Panc1 (cell line): ENCODE results near the gene EMC8. TPM values are rescaled to one million over a fixed set of nuclear protein-coding genes. Genes with fewer than 3 reads are reported as not detected.

Experiments
- ATAC-seq: fragments of 200-7000 bp; cut with Tn5 transposase; 2 replicates; pipeline ENCODE4 v1.9.1; 2020; ENCODE audit warnings: mild to moderate bottlenecking, moderate library complexity
- BruUV-seq: library from RNA; stranded (reverse); fragments of 400-500 nt; replicated peaks from 2 replicates; lab custom pipeline; 2021; lab: Mats Ljungman, UMichigan
- CTCF ChIA-PET: fragments of 300-600 bp; sonication (Branson Sonifier 250); formaldehyde crosslinking; loops from one replicate; lab custom pipeline; 2022; ENCODE audit warnings: antibody characterized with exemption; lab: Charles Lee
- POLR2A ChIA-PET: fragments of 300-600 bp; sonication (Branson Sonifier 250); formaldehyde crosslinking; loops from one replicate; lab custom pipeline; 2022; ENCODE audit warnings: antibody characterized with exemption; lab: Charles Lee
- DNase-seq: peaks from one replicate; pipeline ENCODE4 v3.0.0-alpha.2; 2010; ENCODE audit warnings: low read depth, low spot score
- H3K27ac ChIP-seq: 2 replicates; pipeline ENCODE4 v1.5.1; 2011; ENCODE audit warnings: mild to moderate bottlenecking, low read length, inconsistent platforms
- H3K27me3 ChIP-seq: fragments of 200-500 bp; sonication (Bioruptor generic); 2 replicates; pipeline ENCODE4 v1.6.0; 2014; ENCODE audit warnings: low read length, inconsistent platforms; ENCODE audit not compliant: control insufficient read depth, insufficient read depth
- H3K36me3 ChIP-seq: fragments of 200-500 bp; sonication (Bioruptor generic); 2 replicates; pipeline ENCODE4 v1.5.1; 2014; ENCODE audit warnings: inconsistent platforms, mild to moderate bottlenecking, low read length, moderate library complexity; ENCODE audit not compliant: control insufficient read depth, insufficient read depth
- H3K4me1 ChIP-seq: 2 replicates; pipeline ENCODE4 v1.5.1; 2011; ENCODE audit warnings: inconsistent platforms, mild to moderate bottlenecking, low read length, moderate library complexity; ENCODE audit not compliant: control insufficient read depth, insufficient read depth
- H3K4me3 ChIP-seq, 2 experiments: 2 replicates each; pipeline ENCODE4 v1.5.1; 2011 to 2012; ENCODE audit warnings: low read depth in 2 of 2, low read length in 2 of 2, mild to moderate bottlenecking in 2 of 2, inconsistent platforms in 1 of 2, moderate library complexity in 1 of 2
- H3K9me3 ChIP-seq: fragments of 200-500 bp; sonication (Bioruptor generic); 2 replicates; pipeline ENCODE4 v1.5.1; 2014; ENCODE audit warnings: low read depth, mild to moderate bottlenecking, inconsistent platforms, low read length, moderate library complexity; ENCODE audit not compliant: control insufficient read depth, insufficient read depth
- CTCF ChIP-seq: fragments of 450-650 bp; IDR thresholded peaks from 2 replicates; pipeline ENCODE4 v1.5.1; 2017; ENCODE audit warnings: mild to moderate bottlenecking
- POLR2AphosphoS5 ChIP-seq: IDR thresholded peaks from 2 replicates; pipeline ENCODE4 v1.6.1; 2012; ENCODE audit warnings: mild to moderate bottlenecking, low read depth, low read length, moderate library complexity
- REST ChIP-seq, 2 experiments: IDR thresholded peaks; 2 replicates each; pipeline ENCODE4 v1.6.1; 2011 to 2012; ENCODE audit warnings: low read depth in 2 of 2, control low read depth in 1 of 2, low read length in 1 of 2, mild to moderate bottlenecking in 1 of 2, moderate library complexity in 1 of 2; ENCODE audit not compliant: insufficient read depth in 1 of 2
- SIN3A ChIP-seq: IDR thresholded peaks from 2 replicates; pipeline ENCODE4 v1.6.1; 2012; ENCODE audit warnings: low read depth, mild to moderate bottlenecking, low read length, moderate library complexity, borderline replicate concordance; ENCODE audit not compliant: insufficient read depth
- TCF7L2 ChIP-seq: IDR thresholded peaks from 2 replicates; pipeline ENCODE4 v1.6.1; 2011; ENCODE audit warnings: mild to moderate bottlenecking, low read depth, low read length, inconsistent platforms
- in situ Hi-C: cut with HindIII; loops from 2 replicates; pipeline ENCODE4 v1.10.0; 2016; ENCODE audit warnings: low sequenced_read_pairs, low pct_unique_long_range_greater_than_20kb
- intact Hi-C: fragments of 100-400 bp; cut with micrococcal nuclease; formaldehyde crosslinking; loops from one replicate; pipeline ENCODE4 v1.10.0; 2022; ENCODE audit not compliant: unreplicated experiment
- total RNA-seq: library from RNA; stranded (reverse); gene quantifications from one replicate; pipeline ENCODE4 v1.2.1, GENCODE V29; 2021; ENCODE audit not compliant: unreplicated experiment

The EMC8 gene
- total RNA-seq, 1 experiment from 2014 or later: 39.1 TPM

GRCh38 chr16:85752511-85753420, 46.6 kb downstream of the EMC8 start:
- DNase-seq: no peak

More at GRCh38 chr16:85752511-85753420, 46.6 kb downstream of the EMC8 start:
- Histone ChIP-seq H3K4me1 (peaks cover 3% of the 10 kb centered on the region; the same call in 1 of the 2 replicates), H3K9me3 (no peaks in the 10 kb centered on the region), H3K36me3 (peaks cover 2% of the 10 kb centered on the region; the same call in 1 of the 2 replicates), H3K27ac (no peak overlapping the region), H3K27me3 (no peaks in the 10 kb centered on the region), H3K4me3 (no peak overlapping the region)
- ATAC-seq: no peak
- no TSS peak for BruUV-seq
- ChIA-PET POLR2A (no interaction called here), CTCF (no interaction called here)
- TF ChIP-seq POLR2AphosphoS5 (no peak), SIN3A (no peak), REST (IDR thresholded peaks at IDR 0.05; ENCODE audit: insufficient read depth in 1 of 2, low read depth in 2 of 2, low read length in 1 of 2) (no peak), TCF7L2 (no peak), CTCF (no peak)
- in situ Hi-C loops: no loop called here
- intact Hi-C loops: no loop called here
